Stimulated activated naive CD8-positive, alpha-beta T cell treated with anti-CD3 and anti-CD28 coated beads, Interleukin-15, Interleukin-2, amounts not matched to agents 100 ng/mL and 50 ng/mL, for 24 hours (primary cell): ENCODE results near the gene MAST1.
"Not testable (repeated sequence)": the region's sequence is repeated elsewhere in the genome, so short reads cannot be mapped to it uniquely, and the experiment has no call there.

Experiments used
- H3K27ac Mint-ChIP-seq: one replicate; pipeline ENCODE4 v1.8.0; 2021; ENCODE audit warnings: mild to moderate bottlenecking, mixed read lengths
- H3K27me3 Mint-ChIP-seq: one replicate; pipeline ENCODE4 v1.8.0; 2021; ENCODE audit warnings: mixed read lengths
- H3K36me3 Mint-ChIP-seq: one replicate; pipeline ENCODE4 v1.8.0; 2021; ENCODE audit warnings: low read depth, mixed read lengths
- H3K4me1 Mint-ChIP-seq: one replicate; pipeline ENCODE4 v1.8.0; 2021; ENCODE audit warnings: low read depth, mixed read lengths
- H3K4me3 Mint-ChIP-seq: one replicate; pipeline ENCODE4 v1.8.0; 2021; ENCODE audit warnings: mild to moderate bottlenecking, mixed read lengths
- H3K9me3 Mint-ChIP-seq: one replicate; pipeline ENCODE4 v1.8.0; 2021; ENCODE audit warnings: mixed read lengths

The MAST1 gene

DNA sequence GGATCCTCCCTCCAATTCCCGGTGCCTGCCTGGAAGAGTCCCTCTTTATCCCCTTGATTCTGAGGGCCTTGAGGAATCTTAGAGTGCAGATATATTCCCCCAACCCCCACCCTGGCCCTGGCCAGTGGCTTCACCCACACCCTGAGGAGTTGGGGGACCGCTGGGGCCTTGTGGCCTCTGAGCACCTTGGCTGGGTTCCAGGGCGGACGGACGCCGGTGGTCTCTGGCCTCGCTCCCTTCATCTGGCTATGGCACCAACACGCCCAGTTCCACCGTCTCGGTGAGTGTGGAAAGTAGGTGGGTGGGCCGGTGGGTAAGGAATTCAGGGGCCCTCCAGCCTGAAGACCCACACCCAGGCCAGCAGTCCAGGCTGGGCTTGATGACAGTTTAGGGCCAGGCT lies 5.0 kb downstream of the MAST1 start:
- peaks cover 53% of the 10 kb centered on the region for H3K27me3 Mint-ChIP-seq
- peaks cover 29% of the 10 kb centered on the region for H3K4me1 Mint-ChIP-seq
- H3K9me3 Mint-ChIP-seq: no peaks in the 10 kb centered on the region
- H3K27ac Mint-ChIP-seq: no peak overlapping the region
- H3K36me3 Mint-ChIP-seq: no peaks in the 10 kb centered on the region
- H3K4me3 Mint-ChIP-seq: no peak overlapping the region

DNA sequence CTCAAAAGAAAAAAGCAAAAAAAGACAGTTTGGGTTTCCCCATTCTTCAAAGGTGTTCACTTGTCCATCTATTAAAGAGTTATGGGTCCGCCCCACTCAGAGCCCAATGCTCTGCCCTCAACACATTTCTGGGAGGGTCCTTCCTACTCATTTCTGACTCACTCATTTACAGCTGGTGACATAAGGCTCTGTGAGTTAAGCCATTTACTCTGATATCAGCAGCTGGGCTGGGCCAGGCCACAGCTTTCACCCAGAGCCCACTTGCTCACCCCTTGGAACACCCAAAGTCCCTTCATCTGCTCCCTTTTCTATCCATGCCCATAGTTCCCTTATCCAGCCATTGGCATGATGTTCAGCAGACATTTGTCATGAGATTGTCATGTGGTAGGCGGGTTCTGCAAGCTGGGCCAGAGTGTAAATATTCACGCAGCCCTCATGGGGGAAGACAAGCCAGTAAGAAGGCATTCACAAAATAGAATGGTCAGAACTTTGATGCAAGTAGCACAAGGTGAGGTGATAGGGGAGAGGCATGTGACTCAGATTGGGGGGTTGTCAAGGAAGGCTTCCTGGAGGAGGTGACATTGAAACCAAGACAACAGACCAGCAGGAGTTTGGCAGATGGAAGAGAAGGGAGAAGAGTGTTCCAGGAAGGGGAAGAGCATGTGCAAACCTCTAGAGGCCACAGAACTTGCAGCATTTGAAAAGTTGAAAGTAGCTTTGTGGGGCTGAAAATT lies 5.9 kb downstream of the MAST1 start:
- H3K4me1 Mint-ChIP-seq: peaks cover 26% of the 10 kb centered on the region
- H3K36me3 Mint-ChIP-seq: no peaks in the 10 kb centered on the region
- H3K27me3 Mint-ChIP-seq: peaks cover 55% of the 10 kb centered on the region
- H3K9me3 Mint-ChIP-seq: no peaks in the 10 kb centered on the region
- no peak overlapping the region for H3K4me3 Mint-ChIP-seq
- no peak overlapping the region for H3K27ac Mint-ChIP-seq

DNA sequence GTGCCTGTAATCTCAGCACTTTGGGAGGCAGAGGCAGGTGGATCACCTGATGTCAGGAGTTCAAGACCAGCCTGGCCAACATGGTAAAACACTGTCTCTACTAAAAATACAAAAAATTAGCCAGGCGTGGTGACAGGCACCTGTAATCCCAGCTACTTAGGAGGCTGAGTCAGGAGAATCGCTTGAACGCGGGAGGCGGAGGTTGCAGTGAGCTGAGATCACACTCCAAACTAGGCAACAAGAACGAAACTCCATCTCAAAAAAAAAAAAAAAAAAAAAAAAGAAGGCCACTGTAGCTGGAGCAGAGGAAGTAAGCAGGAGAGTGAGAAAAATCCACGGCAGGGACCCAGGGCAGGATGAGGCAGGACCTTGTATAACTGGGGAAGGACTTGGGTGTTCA lies 8.3 kb downstream of the MAST1 start:
- not testable (repeated sequence) for H3K9me3 Mint-ChIP-seq, H3K4me1 Mint-ChIP-seq, H3K27ac Mint-ChIP-seq, H3K4me3 Mint-ChIP-seq, H3K36me3 Mint-ChIP-seq
- H3K27me3 Mint-ChIP-seq: peaks cover 32% of the 10 kb centered on the region

DNA sequence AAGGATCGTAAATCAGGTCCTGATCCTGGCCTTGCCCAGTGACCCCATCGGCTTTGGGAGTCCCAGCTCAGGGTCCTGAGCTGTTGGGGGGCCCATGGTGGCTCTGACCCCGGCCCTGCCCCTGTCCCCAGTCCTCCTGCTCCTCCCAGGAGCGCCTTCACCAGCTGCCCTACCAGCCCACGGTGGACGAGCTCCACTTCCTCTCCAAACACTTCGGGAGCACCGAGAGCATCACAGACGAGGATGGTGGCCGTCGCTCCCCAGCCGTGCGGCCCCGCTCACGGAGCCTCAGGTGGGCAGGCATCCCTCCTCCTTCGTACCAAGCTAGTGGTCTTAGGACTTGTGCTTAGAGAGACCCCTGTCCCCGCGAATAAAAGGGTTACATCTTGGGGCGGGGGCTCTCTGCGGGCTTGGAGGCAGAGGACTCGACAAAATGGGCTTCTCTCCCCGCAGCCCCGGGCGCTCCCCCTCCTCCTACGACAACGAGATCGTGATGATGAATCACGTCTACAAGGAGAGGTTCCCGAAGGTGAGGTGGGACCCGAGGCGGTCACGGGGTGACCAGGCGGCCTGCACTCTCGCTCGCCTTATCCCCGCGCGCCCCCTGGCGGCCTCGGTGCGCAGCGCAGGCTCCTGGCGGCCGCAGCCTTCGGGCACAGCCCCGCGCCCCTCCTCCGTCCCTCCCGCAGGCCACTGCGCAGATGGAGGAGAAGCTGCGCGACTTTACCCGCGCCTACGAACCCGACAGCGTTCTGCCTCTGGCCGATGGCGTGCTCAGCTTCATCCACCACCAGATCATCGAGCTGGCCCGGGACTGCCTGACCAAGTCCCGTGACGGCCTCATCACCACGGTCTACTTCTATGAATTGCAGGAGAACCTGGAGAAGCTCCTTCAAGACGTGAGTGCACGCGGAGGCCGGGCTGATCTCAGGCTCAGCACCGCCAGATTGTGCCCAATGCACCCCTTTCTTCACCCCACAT lies 9.1 kb downstream of the MAST1 start:
- H3K9me3 Mint-ChIP-seq: no peaks in the 10 kb centered on the region
- H3K27me3 Mint-ChIP-seq: peaks cover 26% of the 10 kb centered on the region
- no peak overlapping the region for H3K27ac Mint-ChIP-seq
- peak overlapping the region; percentile 43 for H3K4me3 Mint-ChIP-seq
- H3K4me1 Mint-ChIP-seq: peaks cover 6% of the 10 kb centered on the region
- H3K36me3 Mint-ChIP-seq: no peaks in the 10 kb centered on the region

DNA sequence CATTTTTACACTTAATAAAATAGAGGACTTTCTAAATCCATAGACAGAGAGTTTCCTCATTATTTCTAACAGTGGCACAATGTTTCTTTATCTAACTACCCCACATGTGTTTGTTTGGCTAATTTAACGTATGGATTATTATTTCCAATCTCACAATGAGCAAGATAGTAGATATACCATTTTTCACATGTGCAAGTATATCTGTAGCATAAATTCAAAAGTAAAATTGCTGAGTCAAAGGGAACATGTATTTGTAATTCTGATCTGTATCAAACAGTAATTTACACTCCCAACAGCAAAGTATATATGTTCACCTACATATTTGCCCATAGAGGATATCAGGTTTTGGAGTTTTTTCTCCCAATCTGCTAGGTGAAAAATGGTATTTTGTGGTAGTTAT lies 18.3 kb downstream of the MAST1 start:
- no peak overlapping the region for H3K4me3 Mint-ChIP-seq
- no peaks in the 10 kb centered on the region for H3K4me1 Mint-ChIP-seq
- H3K9me3 Mint-ChIP-seq: no peaks in the 10 kb centered on the region
- H3K27me3 Mint-ChIP-seq: no peaks in the 10 kb centered on the region
- no peaks in the 10 kb centered on the region for H3K36me3 Mint-ChIP-seq
- H3K27ac Mint-ChIP-seq: no peak overlapping the region

DNA sequence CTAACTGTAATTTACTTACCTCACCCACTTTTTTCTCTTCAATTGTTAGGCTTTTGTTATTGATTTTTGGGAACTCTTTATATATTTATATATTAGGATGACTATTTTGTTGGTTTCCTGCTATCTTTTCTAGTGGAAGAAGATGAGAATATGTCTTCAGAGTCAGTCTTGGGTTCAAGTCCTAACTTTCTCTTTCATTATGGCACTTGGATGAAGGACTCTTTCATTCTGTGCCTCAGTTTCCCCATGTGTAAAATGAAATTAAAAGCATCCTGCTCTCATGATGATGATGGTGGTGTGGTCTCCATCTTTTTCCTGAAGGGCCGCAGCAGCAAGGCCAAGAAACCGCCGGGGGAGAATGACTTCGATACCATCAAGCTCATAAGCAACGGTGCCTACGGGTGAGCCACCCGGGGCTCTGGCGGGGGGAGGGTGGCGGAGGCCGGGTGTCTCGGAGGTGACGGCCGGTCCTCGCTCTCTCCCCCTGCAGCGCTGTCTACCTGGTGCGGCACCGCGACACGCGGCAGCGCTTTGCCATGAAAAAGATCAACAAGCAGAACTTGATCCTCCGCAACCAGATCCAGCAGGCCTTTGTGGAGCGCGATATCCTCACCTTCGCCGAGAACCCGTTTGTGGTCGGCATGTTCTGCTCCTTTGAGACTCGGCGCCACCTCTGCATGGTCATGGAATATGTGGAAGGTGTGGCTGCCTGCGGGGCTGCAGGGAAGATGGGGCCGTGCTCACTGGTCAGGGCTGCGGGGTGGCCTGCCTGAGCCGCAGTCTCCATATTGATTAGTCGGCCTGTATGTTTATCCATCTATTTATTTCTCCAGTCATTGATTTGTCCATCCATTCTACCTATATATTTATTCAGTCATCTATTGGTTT lies 20.0 kb downstream of the MAST1 start:
- H3K27ac Mint-ChIP-seq: no peak overlapping the region
- H3K27me3 Mint-ChIP-seq: no peaks in the 10 kb centered on the region
- no peaks in the 10 kb centered on the region for H3K36me3 Mint-ChIP-seq
- no peaks in the 10 kb centered on the region for H3K4me1 Mint-ChIP-seq
- no peak overlapping the region for H3K4me3 Mint-ChIP-seq
- no peaks in the 10 kb centered on the region for H3K9me3 Mint-ChIP-seq

DNA sequence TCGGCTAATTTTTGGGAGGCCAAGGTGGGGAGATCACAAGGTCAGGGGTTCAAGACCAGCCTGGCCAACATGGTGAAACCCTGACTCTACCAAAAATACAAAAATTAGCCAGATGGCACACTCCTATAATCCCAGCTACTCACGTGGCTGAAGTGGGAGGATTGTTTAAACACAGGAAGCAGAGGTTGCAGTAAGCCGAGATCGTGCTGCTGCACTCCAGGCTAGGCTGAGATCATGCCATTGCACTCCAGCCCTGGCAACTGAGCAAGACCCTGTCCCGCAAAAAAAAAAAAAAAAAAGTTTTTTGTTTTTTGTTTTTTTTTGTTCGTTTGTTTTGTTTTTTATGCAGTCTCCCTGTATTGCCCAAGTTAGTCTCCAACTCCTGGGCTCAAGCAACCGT lies 21.2 kb downstream of the MAST1 start:
- Mint-ChIP-seq H3K27ac (no peak overlapping the region), H3K9me3 (no peaks in the 10 kb centered on the region), H3K36me3 (no peaks in the 10 kb centered on the region), H3K4me1 (no peaks in the 10 kb centered on the region), H3K4me3 (no peak overlapping the region), H3K27me3 (no peaks in the 10 kb centered on the region)

DNA sequence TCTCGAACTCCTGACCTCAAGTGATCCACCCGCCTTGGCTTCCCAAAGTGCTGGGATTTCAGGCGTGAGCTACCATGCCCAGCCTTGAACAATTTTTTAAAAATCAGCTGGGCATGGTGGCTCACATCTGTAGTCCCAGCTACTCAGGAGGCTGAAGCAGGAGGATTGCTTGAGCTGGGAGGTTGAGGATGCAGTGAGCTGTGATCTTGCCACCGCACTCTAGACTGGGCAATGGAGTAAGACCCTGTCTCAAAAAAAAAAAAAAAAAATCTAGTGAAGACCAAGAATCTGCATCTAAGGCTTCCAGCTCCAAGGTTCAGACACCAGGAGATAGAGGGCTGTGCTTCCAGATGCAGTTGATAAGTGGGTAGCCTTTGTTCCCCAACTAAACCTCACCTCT lies 25.8 kb downstream of the MAST1 start:
- H3K9me3 Mint-ChIP-seq: no peaks in the 10 kb centered on the region
- H3K27me3 Mint-ChIP-seq: peaks cover 3% of the 10 kb centered on the region
- H3K4me1 Mint-ChIP-seq: peaks cover 11% of the 10 kb centered on the region
- H3K36me3 Mint-ChIP-seq: no peaks in the 10 kb centered on the region
- no peak overlapping the region for H3K27ac Mint-ChIP-seq
- H3K4me3 Mint-ChIP-seq: no peak overlapping the region

DNA sequence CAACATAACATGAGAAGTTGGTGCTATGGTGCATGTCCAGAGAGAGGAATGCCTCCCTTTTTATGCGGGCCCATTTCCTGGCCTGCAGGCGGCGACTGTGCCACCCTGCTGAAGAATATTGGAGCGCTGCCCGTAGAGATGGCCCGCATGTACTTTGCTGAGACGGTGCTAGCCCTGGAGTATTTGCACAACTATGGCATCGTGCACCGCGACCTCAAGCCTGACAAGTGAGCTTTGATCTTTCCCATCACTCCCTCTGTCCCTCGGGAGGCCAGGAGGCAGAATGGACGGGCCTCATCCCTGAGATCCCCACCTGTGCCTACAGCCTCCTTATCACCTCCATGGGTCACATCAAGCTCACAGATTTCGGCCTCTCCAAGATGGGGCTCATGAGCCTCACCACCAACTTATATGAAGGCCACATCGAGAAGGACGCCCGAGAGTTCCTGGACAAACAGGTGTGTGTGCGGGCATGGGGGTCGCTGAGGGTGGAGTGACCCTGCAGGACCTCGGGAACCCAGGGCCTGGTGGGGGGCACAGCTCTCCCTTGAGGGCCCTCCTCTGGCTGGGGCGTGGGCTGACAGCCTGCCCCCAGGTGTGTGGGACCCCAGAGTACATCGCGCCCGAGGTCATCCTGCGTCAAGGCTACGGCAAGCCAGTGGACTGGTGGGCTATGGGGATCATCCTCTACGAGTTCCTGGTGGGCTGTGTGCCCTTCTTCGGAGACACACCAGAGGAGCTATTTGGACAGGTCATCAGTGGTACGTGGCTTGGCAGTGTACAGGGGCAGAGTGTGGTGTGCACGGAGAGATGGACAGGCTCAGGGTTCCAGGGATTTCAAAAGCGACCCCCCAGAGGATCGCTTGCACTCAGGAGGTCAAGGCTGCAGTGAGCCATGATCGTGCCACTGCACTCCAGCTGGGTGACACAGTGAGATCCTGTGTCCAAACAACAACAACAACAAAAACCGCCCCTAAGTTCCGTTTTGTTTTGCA lies 26.7 kb downstream of the MAST1 start:
- Mint-ChIP-seq H3K27me3 (peaks cover 3% of the 10 kb centered on the region), H3K4me3 (no peak overlapping the region), H3K9me3 (no peaks in the 10 kb centered on the region), H3K4me1 (peaks cover 11% of the 10 kb centered on the region), H3K36me3 (no peaks in the 10 kb centered on the region), H3K27ac (no peak overlapping the region)

DNA sequence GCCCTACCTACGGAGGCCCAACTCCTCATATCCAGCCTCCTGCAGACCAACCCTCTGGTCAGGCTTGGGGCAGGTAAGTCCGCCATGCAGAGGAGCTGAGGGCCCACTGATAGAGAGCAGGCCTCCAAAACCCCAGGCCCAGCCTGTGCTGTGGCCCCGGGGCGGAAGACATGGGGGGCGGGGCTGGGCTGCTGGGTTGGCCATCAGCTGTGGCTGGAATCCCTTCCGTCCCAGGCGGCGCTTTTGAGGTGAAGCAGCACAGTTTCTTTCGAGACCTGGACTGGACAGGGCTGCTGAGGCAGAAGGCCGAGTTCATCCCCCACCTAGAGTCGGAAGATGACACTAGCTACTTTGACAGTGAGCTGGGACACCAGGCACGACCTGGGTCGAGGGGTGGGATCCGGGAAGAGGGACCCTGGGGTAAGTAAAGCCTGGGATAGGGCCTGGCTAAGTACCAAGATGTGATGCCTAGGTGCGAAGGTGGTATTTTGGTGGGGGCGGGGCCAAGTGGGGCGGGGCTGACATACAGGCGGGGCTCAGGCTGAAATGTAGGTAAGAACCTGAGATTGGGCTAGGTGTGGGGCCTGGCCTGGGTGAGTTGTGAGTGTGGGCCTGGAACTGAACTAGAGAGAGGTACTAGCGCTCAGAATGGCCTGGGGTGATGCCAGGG lies 27.6 kb downstream of the MAST1 start:
- H3K4me1 Mint-ChIP-seq: peaks cover 11% of the 10 kb centered on the region
- peaks cover 3% of the 10 kb centered on the region for H3K27me3 Mint-ChIP-seq
- H3K4me3 Mint-ChIP-seq: no peak overlapping the region
- H3K27ac Mint-ChIP-seq: no peak overlapping the region
- no peaks in the 10 kb centered on the region for H3K36me3 Mint-ChIP-seq
- H3K9me3 Mint-ChIP-seq: no peaks in the 10 kb centered on the region

DNA sequence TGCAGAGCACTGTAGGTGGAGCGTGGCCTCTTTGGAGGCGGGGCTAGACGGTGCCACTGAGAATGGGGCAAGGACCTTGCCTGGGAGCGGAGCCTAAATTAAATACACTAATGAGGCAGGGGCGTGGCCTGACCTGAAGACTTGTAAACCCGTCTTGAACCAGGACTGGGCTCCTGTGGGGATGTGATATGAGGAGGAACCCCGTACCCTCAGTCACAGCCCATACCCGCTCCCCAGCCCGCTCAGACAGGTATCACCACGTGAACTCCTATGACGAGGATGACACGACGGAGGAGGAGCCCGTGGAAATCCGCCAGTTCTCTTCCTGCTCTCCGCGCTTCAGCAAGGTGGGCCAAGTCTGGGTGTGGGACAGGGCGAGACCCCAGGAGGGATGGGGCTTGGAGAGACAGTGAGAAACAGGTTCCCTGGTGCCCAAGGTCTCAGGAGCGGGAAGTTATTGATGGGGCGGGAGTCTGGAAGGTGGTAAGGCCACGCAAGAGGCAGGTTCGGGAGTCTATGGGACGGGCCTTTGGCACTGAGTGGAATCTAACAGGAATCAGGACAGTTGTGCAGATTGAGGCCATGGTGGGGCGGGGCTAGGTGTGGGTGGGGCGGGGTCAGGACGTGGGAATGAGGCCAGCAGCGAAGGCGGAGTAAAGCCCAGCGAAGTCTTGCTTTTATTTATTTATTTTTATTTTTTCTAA lies 28.3 kb downstream of the MAST1 start:
- peaks cover 3% of the 10 kb centered on the region for H3K27me3 Mint-ChIP-seq
- H3K27ac Mint-ChIP-seq: no peak overlapping the region
- no peaks in the 10 kb centered on the region for H3K36me3 Mint-ChIP-seq
- no peaks in the 10 kb centered on the region for H3K9me3 Mint-ChIP-seq
- H3K4me3 Mint-ChIP-seq: peak overlapping the region; percentile 75
- peaks cover 11% of the 10 kb centered on the region for H3K4me1 Mint-ChIP-seq

DNA sequence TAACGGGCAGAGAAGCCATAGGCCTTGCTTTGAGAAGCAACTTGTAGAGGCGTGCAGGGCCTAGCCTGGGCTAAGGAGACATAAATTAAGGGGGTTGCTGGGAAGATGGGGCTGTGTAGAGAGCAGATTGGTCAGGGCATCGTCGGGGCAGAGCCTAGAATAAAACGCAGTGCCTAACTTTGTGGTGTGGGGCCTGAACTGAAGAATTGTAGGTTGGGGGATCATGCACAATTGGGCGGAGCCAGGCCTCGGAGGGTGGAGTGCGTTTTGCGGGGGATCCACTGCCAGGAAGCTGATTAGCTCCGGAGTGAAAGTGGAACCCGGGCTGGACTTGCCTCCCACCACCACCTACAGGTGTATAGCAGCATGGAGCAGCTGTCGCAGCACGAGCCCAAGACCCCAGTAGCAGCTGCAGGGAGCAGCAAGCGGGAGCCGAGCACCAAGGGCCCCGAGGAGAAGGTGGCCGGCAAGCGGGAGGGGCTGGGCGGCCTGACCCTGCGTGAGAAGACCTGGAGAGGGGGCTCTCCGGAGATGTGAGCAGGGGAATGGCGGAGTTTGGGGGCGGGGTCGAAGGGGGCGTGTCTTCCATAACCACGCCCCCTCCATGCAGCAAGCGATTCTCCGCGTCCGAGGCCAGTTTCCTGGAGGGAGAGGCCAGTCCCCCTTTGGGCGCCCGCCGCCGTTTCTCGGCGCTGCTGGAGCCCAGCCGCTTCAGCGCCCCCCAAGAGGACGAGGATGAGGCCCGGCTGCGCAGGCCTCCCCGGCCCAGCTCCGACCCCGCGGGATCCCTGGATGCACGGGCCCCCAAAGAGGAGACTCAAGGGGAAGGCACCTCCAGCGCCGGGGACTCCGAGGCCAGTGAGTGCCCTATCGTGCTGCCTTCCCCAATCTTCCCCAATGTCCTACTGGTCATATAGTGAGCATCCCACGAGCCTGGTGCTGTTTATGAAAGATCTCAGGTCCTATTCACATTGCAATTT lies 29.1 kb downstream of the MAST1 start:
- H3K36me3 Mint-ChIP-seq: peaks cover 7% of the 10 kb centered on the region
- H3K4me3 Mint-ChIP-seq: peak overlapping the region; percentile 75
- H3K4me1 Mint-ChIP-seq: peaks cover 11% of the 10 kb centered on the region
- peak overlapping the region; percentile 40 for H3K27ac Mint-ChIP-seq
- H3K9me3 Mint-ChIP-seq: no peaks in the 10 kb centered on the region
- H3K27me3 Mint-ChIP-seq: peaks cover 3% of the 10 kb centered on the region
